ENCODE data around the gene BIRC6. TPM values are rescaled to one million over a fixed set of nuclear protein-coding genes. Genes with fewer than 3 reads are reported as not detected.
"Not testable (repeated sequence)": the region's sequence is repeated elsewhere in the genome, so short reads cannot be mapped to it uniquely, and the experiment has no call there.

BIRC6 gene
- total RNA-seq, 1 donor from 2014 or later, result 59.4 TPM

DNA sequence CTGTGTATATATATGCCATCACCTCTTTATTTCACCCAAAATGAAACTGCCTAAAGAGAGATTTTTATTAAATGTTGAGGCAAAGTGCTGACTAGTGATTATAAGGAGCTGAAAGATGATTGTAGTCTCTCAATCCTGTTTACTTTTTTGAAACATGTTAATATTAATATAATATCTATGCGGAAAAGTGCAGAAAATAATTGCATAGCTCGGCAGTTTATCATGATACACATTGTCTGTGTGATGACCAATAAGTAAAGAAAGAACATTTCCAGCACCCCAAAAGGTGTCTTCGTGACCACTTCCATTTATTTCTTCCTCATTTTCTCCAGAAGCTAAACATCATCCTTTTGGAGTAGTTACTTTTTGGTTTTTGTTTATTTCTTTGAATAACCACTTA lies 99.0 kb downstream of the BIRC6 start:
- peaks cover 4 to 7% of the 10 kb centered on the region in 2 donors for H3K36me3 ChIP-seq
- intact Hi-C loops (cut with DNase I), result no loop called here
- H3K9me3 ChIP-seq, result no peaks in the 10 kb centered on the region
- no peaks in the 10 kb centered on the region for H3K27me3 ChIP-seq
- no peak for DNase-seq (ENCODE audit: low spot score in 2 of 2)
- H3K27ac ChIP-seq, result no peak overlapping the region
- no peak overlapping the region for H3K4me3 ChIP-seq
- TF ChIP-seq, protein P1, sequence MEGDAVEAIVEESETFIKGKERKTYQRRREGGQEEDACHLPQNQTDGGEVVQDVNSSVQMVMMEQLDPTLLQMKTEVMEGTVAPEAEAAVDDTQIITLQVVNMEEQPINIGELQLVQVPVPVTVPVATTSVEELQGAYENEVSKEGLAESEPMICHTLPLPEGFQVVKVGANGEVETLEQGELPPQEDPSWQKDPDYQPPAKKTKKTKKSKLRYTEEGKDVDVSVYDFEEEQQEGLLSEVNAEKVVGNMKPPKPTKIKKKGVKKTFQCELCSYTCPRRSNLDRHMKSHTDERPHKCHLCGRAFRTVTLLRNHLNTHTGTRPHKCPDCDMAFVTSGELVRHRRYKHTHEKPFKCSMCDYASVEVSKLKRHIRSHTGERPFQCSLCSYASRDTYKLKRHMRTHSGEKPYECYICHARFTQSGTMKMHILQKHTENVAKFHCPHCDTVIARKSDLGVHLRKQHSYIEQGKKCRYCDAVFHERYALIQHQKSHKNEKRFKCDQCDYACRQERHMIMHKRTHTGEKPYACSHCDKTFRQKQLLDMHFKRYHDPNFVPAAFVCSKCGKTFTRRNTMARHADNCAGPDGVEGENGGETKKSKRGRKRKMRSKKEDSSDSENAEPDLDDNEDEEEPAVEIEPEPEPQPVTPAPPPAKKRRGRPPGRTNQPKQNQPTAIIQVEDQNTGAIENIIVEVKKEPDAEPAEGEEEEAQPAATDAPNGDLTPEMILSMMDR (IDR thresholded peaks at IDR 0.05), result no peak
- H3K4me1 ChIP-seq, result no peaks in the 10 kb centered on the region

DNA sequence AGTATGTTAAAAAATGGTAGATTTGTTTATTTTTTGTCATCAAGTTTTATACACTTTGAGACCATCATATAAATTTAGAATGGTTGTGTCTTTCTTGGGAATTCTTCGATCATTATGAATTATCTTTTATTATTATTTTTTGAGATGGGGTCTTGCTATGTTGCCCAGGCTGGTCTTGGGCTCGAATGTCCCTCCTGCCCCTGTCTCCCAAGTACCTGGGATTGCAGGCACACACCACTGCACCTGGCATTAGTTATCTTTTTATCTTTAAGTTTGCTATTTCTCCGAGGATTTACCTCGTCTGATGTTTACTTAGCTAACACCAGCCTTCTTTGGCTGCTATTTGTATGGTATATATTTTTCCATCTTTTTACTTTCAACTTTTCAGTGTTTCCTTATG lies 100.0 kb downstream of the BIRC6 start:
- Histone ChIP-seq H3K9me3 (no peaks in the 10 kb centered on the region), H3K27ac (no peak overlapping the region), H3K36me3 (peaks cover 0 to 4% of the 10 kb centered on the region in 2 donors), H3K27me3 (no peaks in the 10 kb centered on the region), H3K4me1 (no peaks in the 10 kb centered on the region), H3K4me3 (no peak overlapping the region)
- TF ChIP-seq, protein P1 (IDR thresholded peaks at IDR 0.05), result no peak
- intact Hi-C loops (cut with DNase I), result no loop called here
- no peak for DNase-seq (ENCODE audit: low spot score in 2 of 2)

DNA sequence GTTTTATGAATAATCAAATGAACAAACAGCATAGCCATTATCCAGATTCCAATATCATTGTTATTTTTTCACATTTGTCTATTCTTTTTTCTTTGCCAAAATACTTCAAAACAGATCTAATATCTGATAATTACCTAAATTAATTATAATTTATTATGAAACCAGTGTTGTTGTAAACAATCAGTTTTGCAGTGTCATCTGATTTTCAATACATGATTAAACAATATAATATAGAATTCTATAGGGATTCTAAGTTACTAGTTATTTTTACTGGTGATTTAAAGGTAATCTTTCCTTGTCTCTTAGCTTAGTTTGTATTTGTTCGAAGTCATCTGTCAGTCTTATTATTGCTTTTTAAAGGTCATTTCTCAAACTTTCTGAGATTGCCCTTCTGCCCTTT lies 101.0 kb downstream of the BIRC6 start:
- TF ChIP-seq, protein P1 (IDR thresholded peaks at IDR 0.05), result no peak
- Histone ChIP-seq H3K9me3 (no peaks in the 10 kb centered on the region), H3K27ac (no peak overlapping the region), H3K36me3 (peaks cover 0 to 4% of the 10 kb centered on the region in 2 donors), H3K4me3 (no peak overlapping the region), H3K27me3 (no peaks in the 10 kb centered on the region), H3K4me1 (no peaks in the 10 kb centered on the region)
- intact Hi-C loops (cut with DNase I), result no loop called here
- no peak for DNase-seq (ENCODE audit: low spot score in 2 of 2)

DNA sequence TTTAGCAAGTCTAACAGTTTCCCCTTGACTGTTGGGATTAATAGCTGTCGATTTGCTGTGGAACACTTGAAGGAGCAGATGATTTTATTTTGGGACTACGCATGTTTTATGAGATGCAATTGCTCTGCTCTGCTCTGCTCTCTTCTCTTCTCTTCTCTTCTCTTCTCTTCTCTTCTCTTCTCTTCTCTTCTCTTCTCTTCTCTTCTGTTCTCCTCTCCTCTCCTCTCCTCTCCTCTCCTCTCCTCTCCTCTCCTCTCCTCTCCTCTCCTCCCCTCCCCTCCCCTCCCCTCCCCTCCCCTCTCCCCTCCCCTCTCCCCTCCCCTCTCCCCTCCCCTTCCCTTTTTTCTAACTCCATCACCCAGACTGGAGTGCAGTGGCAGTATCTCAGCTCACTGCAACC lies 104.0 kb downstream of the BIRC6 start:
- intact Hi-C loops (cut with DNase I); H3K4me1 ChIP-seq; DNase-seq (ENCODE audit: low spot score in 2 of 2); H3K4me3 ChIP-seq; H3K9me3 ChIP-seq; H3K27me3 ChIP-seq; H3K27ac ChIP-seq: not testable (repeated sequence)
- peaks cover 16 to 24% of the 10 kb centered on the region in 2 donors for H3K36me3 ChIP-seq

DNA sequence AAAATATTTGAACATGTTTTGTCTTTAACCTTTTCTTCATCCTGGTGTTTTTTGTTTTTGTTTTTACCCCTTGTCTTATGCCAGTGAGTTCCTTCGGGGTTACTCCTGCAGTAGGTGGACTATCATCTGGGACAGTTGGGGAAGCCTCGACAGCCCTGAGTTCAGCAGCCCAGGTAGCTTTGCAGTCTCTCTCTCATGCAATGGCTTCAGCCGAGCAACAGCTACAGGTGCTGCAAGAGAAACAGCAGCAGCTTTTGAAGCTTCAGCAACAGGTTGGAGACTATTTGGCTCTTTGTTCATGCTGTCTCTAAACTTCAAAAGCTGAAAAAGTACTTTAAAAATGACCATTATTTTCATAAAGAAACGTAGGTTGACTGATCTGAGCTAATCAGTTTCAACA lies 106.3 kb downstream of the BIRC6 start:
- intact Hi-C loops (cut with DNase I), result no loop called here
- no peak overlapping the region for H3K4me3 ChIP-seq
- H3K9me3 ChIP-seq, result no peaks in the 10 kb centered on the region
- TF ChIP-seq, protein P1 (IDR thresholded peaks at IDR 0.05), result no peak
- DNase-seq (ENCODE audit: low spot score in 2 of 2), result no peak
- H3K27ac ChIP-seq, result no peak overlapping the region
- H3K4me1 ChIP-seq, result no peaks in the 10 kb centered on the region
- H3K36me3 ChIP-seq, result peaks cover 35% of the 10 kb centered on the region in 2 donors
- no peaks in the 10 kb centered on the region for H3K27me3 ChIP-seq

DNA sequence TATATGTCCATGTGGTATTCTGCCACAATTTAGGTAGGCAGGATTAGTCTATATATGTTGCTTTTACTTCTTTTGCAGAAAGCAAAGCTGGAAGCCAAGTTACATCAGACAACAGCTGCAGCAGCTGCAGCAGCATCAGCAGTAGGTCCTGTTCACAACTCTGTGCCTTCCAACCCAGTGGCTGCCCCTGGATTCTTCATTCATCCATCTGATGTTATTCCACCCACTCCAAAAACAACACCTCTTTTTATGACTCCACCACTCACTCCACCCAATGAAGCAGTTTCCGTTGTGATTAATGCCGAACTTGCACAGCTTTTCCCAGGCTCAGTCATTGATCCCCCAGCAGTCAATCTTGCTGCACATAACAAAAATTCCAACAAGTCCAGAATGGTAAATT lies 107.6 kb downstream of the BIRC6 start:
- no peak for DNase-seq (ENCODE audit: low spot score in 2 of 2)
- Histone ChIP-seq H3K36me3 (peaks cover 47 to 48% of the 10 kb centered on the region in 2 donors), H3K27me3 (no peaks in the 10 kb centered on the region), H3K4me1 (no peaks in the 10 kb centered on the region), H3K27ac (no peak overlapping the region), H3K9me3 (no peaks in the 10 kb centered on the region), H3K4me3 (no peak overlapping the region)
- intact Hi-C loops (cut with DNase I), result no loop called here
- TF ChIP-seq, protein P1 (IDR thresholded peaks at IDR 0.05), result no peak
